Activated T-cell treated with anti-CD3 and anti-CD28 coated beads for 1 hour (primary cell): ENCODE data around the gene KCNE1.
"Not testable (repeated sequence)": the region's sequence is repeated elsewhere in the genome, so short reads cannot be mapped to it uniquely, and the experiment has no call there.

Experiments used
- DNase-seq: peaks from one replicate; pipeline ENCODE4 v3.0.0-alpha.2; 2020; ENCODE audit warnings: low read depth

The KCNE1 gene

DNA sequence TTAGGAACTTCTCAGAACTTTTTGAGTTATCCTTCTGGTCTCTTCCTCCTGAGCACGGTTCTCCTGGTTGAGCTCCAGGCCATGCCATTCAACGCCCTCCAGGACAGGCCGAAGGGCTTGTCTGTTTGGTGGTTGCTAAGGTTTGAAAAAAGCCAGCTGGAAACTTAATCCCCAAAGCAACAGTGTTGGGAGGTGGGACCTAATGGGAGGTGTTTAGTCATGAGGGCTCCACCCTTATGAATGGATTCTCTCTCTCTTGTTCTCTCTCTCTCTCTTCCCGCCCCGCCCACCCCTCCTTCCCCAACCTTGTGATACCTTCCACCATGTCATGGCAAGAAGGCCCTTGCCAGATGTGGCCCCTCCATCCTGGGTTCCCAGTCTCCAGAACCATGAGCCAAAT is 829 bp downstream of the KCNE1 start:
- no peak for DNase-seq

DNA sequence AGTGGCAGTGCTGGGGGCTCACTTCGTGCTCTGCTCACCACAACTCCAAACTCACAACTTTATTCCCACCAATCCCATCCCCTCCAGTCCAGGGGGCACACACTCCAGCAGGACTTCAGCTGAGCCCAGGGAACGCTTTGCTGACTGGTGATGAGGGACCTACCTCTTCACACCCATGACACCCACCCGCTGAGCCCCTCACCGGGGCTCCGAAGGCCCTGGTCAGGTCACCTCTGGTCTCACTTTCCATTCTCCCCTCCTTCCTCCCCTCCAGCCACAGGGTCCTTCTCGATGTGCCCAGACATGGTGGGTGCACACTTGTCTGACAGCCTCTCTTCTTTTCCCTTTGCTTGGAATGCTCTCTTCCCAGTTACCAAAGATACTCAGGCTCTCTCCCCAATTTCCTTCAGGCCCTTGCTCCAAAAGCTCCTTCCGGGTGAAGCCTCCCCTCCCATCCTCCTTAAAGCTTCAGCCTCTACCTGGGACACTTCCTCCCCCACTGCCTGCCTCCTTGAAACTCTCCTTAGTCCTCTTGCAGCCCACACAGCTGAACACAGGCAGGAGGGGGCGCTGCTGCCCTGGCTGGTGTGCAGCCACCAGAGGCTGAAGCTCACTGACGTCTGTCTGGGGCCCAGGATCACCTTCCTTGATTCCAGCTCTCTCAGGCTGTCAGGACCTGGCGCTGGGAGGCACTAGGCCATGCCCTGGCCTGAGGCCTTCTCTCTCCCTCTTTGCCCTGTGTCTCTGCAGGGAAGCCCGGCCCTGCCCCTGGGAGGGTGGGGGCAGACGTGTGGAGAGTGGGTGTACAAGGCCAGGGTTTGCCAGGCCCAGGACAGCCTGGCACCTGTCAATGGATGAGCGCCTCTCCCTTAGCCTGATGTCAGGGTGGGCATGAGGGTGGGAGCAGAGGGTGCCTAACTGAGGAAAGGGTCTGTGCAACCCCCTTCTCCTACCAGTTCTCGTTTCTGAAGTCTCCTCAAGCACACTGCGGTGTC is 1.6 kb downstream of the KCNE1 start:
- DNase-seq = no peak

DNA sequence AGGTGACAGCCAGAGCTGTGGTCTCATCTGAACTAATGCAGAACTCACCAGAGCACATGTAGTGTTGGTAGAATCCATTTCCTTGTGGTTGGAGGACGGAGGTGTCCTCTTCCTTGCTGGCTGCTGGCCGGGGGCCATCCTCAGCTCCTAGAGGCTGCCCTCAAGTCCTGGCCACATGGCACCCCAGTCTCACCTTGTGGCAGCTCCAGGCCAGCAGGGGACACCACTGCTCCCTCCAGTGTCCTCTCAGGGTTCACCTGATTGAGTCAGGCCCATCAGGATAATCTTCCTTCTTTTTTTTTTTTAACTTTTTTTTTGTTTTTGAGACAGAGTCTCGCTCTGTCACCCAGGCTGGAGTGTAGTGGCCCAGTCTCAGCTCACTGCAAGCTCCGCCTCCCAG is 2.9 kb downstream of the KCNE1 start:
- DNase-seq = no peak

DNA sequence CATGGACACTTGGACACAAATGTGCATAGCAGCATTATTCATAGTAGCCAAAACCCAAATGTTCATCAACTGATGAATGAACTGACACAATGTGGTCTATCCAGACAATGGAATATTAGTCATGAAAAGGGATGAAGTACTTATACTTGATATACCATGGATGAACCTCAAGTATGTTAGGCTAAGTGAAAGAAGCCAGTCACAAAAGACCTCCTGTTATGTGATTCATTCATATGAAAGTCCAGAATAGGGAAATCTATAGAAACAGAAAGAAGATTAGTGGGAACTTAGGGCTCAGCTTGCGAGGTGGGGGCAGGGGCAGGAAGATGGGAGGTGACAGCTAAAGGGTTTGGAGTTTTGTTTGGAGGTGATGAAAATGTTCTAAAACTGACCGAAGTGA is 7.4 kb downstream of the KCNE1 start:
- no peak for DNase-seq

DNA sequence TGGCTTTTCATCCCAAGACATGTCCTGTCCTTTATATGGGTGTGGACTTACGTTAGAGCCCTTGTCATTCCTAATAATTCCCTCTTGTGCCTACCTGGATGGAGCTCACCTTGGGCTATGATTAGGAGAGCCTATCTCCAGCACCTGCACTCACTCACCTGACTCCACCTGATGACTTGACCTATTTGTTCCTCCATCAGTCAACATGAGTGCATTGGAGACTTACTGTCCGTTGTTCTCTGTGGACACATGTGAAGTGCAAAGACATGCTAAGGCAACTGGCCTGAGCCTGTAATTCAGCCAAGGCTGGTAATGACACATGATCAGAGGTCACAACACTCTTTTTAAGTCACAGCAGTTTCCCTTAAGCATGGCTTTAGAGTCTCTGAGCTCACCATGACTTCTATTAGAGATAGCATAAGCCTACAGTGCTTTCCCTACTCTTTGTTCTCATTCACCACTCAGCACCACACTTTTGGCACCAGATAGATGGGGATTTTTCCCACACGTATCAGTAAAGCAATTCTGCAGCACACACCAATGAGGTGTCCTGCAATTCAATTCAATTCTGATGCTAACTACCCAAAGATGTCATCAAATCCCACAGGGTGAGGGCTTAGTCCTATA is 9.4 kb downstream of the KCNE1 start:
- no peak for DNase-seq

DNA sequence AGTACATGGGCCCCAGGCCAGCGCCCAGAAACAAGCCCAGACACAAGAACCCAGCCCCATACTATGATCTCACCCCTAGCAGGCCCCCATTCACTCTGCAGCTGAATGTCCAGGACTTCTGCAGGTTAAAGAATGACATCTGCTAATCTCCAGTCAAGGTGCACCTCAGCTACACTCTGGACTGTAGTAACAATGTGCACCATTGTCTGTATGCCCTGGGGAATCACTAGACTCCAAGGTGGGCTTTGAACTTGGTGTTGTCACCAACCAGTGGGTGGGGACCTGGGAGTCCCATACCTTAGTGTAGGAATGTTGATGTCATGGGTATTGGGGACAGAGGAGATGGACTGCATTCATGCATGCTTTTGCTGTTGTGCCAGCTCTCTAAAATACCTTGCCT is 10.3 kb downstream of the KCNE1 start:
- DNase-seq = no peak

DNA sequence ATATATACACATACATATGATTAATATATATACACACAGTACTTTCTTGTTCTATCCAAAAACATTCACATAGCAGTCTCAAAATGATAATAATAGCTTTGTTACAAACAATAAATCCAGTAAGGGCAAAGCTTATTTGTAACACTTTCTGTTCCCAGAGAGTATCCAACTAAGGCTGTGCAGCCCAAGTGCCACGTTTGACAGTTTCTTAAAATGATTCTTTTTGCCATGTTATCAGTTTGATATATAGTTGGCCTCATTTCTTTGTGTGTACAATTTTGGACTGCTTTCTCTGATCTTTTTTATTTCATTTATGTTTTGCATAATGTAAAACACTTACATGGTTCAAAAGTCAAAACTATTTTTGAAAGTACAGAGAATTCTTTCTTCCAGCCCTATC is 11.8 kb downstream of the KCNE1 start:
- DNase-seq = no peak

DNA sequence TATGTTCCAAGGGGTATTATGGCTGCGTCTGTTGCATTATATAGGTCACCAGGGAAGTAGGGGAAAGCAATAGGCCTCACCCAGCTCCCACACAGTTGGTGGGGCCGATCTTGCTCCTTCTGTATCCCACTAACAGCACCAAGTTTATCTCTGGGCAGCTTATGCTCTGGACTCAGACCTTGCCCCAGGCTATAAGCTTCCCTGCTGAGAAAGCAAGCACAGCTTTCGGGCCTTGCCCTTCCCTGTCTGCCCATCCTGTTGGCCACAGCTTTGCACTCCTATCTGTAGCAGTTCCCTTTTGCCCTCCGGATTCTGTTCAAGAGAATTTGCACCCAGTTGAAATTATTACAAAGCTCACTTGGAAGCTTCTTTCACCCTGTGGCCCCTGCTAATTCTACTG is 12.9 kb downstream of the KCNE1 start:
- no peak for DNase-seq

DNA sequence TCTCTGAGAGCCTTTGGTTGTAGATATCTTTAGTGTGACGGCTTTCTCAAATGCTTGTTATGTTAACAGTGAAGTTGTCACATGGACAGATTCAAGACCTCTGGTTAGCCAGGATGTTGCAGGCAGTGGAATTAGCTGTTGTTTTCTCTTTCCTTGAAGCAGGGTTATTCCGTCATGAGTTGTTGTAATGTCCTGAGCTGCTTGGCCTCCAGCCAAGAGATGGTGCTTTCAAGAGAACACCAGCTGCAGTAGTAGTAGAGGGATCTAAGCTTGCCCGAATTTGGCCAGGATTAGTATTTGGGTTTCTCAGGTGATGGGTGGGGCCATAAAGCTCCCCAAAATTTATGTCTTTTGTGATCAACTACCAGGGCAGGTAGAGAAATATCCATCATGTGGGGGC is 13.4 kb downstream of the KCNE1 start:
- no peak for DNase-seq

DNA sequence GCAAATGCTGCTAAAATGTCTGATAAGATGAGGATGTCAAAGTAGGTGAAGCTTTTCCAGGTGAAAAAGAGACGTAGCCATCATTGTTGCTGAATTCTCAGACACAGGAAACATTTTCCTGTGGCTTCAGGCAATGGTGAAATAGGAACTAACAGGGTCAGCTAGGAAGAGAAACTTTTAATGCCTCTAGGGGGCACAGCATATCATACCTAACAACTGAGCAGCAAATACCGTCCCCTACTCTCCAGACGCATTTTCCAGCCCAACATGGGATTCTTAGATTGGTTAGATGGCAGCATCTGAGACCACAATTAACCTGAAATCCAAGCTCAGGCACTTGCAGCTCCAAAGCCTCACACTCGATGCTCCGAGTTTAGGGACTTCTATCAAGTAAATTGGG is 28.2 kb downstream of the KCNE1 start:
- DNase-seq = not testable (repeated sequence)

DNA sequence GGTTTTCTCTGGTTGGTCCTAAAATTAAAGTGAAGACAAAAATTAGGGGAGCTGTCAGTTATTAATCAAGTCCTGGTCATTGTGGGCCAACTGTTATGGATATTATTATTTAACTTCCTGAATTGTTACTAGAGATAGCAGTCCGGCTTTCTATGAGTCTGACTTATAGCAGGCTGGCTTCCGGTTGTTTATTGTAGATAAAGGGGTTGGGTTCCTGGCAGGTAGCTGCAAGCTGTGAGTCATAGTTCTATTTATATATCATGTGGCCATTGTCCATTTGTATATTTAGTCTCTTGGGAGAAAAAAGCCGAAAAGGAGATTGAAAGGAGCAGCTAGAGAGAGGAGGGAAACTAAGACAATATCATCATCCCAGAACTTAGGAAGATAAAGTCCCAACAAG is 28.6 kb downstream of the KCNE1 start:
- DNase-seq = not testable (repeated sequence)

DNA sequence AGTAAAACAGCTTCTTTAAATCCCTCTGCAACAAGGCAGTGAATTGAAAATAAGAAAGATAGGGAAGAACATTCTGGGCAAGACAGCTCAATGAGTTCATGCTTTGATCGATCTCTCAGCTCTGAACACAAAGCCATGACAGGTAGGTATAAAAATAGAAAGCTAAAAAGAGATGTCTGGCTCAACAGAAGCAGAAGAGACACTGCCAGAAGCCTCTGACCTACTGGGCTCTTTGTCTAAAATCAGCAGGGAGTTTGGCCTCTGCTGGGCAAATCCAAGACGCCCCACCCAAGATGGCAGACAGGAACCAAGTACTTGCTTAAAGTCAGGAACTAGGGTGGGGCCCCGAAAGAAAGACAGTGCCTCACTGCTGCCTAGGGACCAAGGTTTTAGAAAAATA is 44.7 kb downstream of the KCNE1 start:
- not testable (repeated sequence) for DNase-seq

DNA sequence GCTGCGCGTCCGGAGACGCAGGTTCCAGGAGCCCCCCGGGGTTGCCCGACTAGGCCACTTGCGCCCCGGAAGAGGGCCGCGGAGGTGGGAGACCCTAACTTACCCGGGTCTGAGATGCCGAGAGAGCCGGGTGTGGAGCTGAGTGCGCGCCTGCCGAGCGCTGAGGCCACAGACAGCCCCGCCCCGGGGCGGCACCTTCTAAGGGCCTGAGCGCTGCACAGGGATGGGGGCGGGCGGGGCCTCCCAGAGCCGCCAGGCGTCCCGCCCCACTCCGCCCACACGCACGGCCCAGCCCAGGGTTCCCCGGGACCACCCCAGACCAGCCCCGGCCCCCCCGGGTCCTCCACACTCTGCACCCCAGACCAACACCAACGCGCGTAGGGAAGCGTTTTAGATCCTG is 52.6 kb downstream of the KCNE1 start:
- DNase-seq = not testable (repeated sequence)

DNA sequence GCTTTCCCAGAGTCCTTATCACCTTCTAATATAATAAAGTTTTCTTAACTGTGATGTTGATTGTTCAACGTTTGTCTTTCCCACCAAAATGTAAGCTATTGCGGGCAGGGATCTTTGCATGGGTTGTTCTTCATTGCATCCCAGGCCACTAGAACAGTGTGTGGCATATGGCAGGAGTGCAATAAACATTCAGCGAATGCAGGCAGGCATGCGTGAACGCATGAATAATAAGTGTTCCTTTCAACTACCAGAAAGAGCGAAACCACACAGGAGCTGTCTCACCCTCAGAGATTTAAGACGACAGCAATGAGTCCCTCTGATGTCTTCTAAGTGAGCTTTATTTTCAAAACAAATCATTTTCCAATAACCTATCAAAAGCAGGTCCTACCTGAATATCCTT is 53.7 kb downstream of the KCNE1 start:
- DNase-seq = not testable (repeated sequence)

DNA sequence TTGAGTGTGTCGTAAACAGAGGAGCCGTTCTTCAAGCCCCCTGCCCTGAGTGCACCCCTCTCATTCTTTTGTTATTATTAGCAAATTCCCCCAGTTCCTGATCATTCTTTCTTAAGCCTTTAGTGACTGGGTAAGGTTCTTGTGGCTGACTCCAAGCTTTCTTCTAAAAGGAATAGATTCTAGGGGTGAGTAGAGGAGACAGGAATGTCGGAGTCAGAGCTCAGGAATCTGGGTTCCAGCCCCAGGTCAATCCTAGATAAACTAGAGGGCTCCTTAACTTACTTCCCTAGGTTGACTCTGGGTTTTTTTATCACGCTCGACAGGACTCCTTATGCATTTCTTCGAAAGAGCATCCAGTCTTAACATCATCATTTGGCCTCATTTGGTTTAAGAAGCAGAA is 55.8 kb downstream of the KCNE1 start:
- not testable (repeated sequence) for DNase-seq

DNA sequence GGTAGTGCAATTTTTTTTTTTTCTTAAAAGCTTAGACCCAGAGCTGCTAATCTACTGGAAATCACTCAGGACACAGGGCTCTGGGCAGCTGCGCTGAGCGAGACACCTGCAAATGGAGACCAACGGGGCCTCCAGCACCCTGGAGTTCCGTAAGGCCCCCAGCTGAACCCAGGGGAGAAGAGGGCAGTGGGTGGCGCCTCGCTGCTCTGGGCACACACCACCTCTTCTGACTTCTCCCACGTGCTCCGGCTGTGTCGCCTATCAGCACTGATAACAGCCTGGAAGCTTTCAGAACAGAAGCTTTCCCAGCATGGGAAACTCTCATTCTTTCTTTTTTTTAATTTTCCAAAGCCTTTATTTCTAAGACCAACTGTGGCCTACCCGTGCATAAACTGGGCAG is 56.4 kb downstream of the KCNE1 start:
- not testable (repeated sequence) for DNase-seq

DNA sequence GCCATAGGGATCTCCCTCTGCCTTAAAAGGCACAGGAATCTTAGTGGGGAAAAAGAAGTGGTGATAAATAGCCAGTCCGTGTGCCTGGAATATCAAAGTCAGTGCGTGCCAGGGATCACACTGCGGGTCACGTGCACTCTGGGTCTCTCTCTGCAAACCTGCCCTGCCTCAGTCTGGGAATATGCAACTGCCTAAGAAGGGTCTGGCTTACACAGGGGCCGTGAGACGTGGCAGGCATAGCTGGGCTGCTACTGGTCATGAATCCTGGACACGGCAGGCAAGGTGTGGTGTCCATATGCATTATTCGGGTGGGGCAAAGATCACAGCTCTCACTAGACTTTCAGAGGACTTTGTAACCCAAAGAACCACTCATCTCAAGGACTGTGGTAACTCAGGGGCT is 65.0 kb downstream of the KCNE1 start:
- not testable (repeated sequence) for DNase-seq

DNA sequence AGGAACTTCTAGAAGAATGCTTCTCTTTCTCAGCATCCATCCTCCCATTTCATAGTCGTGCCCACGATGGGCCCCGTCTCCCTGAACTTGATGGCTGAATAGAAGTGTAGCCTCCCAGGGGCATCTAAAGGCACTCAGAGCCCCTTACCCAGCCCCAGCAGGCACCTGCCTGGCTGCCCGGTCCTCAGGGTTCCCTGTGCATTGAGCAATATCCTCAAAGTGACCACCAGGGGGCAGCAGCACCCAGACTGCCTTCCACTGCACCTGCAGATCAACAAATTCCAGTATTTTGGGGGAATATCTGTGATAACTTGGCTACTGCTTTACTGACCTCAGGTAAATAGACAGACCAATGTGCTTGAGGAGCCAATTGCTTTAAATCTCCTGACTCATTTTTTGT is 68.5 kb downstream of the KCNE1 start:
- not testable (repeated sequence) for DNase-seq

DNA sequence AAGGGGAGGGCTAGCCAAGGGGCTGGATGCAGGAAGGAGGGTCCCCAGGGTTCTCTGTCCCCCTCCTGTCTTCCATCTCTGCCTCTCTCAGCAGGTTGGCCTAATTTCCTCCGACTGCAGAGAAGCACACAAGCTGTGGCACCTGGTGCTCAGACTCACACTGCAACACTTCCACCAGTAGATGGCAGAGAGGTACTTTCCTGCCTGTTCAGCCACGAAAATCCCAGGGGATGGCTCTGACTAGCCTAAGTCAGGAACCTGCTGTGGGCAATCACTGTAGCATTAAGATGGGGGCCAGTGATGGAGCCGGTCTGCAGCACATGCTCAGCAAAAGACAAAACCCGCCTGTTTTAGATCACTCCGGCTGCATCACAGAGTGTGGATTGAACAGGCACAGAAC is 82.3 kb downstream of the KCNE1 start:
- not testable (repeated sequence) for DNase-seq

DNA sequence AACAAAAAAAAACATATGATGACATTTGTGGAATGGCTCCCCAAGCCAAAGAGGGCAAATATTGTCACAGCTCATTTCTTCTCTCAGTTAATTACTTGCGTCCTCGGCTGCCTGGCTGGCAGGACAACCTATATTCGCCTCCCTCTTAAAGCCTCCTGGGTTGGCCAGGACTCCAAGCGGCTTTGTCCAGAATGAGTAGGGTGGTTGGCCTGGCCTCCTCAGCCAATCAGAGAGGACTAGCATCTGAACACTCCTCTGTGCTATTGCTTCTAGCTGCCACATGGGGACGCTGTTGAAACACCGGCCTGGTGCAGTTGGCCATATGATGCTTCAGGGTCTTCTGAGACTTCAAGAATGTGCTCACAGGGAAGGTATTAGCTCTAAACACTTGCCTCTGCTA is 83.6 kb downstream of the KCNE1 start:
- not testable (repeated sequence) for DNase-seq

DNA sequence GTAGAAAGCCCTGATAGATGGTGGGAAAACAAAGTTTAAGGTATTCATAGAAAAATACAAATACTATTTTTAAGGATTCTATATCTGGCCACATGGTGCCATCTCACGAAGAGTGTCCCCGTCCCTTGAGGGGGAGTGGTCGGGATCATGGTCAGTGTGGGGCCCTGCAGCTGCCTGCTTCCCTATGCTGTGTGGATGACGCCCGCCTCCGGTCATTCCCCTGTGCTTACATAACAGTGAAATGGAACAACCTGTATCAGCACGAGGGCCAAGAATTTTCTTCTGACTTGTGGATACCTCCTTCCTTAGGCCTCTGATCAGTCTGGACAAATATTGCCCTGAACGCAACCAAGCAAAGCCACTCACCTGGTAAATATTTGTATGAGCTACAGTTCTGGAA is 84.7 kb downstream of the KCNE1 start:
- DNase-seq = not testable (repeated sequence)

DNA sequence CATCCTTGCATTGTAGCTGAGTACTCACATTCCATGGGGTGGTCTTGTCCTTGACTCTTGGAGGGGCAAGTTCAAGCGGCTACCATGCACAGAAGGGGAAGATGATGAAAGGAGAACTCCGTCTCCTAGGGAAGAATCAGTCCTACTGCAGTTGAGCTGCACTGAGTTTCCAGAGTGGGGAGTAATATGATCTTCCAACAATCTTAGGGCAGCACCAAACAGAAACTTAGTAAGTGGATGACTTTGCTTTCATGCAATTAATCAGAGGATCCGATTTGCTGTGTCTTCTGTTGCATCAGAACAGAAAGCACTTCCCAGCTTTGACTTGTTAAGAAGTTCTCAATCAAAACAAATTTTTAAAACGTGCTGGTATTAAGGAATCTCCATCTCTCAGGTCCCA is 88.2 kb downstream of the KCNE1 start, which contains the start of gene SMIM34:
TSS of gene SMIM34 (minus strand) at position 147 of the 400 bp plus-strand sequence. CDS start at position 35, 112 bp downstream.
- DNase-seq = not testable (repeated sequence)

DNA sequence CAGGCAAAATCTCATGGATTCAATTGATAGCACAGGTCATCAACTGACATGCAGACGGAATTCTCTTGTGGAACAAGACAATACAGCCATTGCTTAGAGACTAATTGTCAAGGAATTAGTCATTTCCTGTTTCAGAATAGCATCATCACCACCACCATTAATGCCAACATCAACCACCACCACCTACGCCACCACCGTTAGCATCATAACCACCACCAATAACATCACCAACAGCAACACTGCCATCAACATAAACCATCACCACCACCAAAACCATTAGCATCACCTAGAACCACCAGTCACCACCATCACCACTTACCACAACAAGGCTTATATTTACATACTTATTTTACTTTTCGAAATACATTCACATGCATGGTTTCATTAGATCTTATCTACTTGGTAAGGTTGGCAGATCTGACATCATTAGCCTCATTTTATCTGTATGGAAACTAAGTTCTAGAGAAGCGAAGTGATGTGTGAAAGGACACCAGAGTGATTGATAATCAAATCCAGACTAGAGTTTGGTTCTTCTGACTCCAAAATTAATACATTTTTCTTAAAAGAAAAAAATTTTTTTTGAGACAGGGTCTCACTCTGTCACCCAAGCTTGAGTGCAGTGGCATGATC is 94.4 kb downstream of the KCNE1 start:
- DNase-seq = not testable (repeated sequence)
